ENCODE results near the gene KRT13.

Gene KRT13

GRCh38 chr17:41499714-41500113 lies 5.7 kb downstream of the KRT13 start:
- in situ Hi-C loops (cut with MboI; ENCODE audit: low sequenced_read_pairs): no loop called here

- in situ Hi-C loops (cut with MboI; ENCODE audit: low sequenced_read_pairs): no loop called here
These were observed 7.1 kb downstream of the KRT13 start for GRCh38 chr17:41498276-41498675.

DNA sequence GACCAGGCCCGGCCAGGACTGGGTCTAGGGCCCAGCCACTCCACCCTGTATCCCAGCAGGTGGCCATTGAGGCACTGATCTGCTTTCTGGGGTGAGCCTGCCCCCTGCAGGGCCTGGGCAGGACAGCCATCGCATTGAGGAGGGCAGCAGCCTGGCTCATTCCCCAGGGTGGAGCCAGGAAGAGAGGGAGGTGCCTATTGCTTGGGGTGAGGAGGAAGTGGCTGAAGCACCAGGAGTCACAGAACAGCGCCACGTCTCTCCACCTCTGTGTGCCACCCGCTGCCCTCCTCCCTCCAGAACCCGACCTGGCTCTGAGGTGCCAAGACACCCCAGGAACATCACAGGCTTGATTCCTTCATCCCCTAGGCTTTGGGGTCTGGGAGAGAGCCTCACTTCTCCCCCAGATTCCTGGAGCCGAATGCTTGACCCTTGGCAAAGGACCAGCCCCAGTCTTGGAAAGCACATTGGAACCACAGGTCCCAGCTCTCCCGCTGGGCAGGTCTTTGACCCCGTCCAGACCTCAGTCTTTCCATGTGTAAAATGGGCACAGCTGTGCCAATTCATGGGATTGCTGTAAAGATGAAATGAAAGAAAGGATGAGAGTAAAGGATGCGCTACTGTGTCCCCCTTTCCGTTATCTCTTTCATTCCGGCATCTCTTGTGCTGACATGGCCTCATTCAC lies 8.5 kb downstream of the KRT13 start:
- in situ Hi-C loops (cut with MboI; ENCODE audit: low sequenced_read_pairs): no loop called here

- in situ Hi-C loops (cut with MboI; ENCODE audit: low sequenced_read_pairs): no loop called here
These were observed 10.9 kb downstream of the KRT13 start for GRCh38 chr17:41494524-41494923.

- in situ Hi-C loops (cut with MboI; ENCODE audit: low sequenced_read_pairs): no loop called here
These were observed 12.6 kb downstream of the KRT13 start for GRCh38 chr17:41492771-41493170.

- in situ Hi-C loops (cut with MboI; ENCODE audit: low sequenced_read_pairs): no loop called here
These were observed 13.1 kb downstream of the KRT13 start for GRCh38 chr17:41492351-41492750.

GRCh38 chr17:41491476-41491875 lies 13.9 kb downstream of the KRT13 start:
- in situ Hi-C loops (cut with MboI; ENCODE audit: low sequenced_read_pairs): no loop called here

- in situ Hi-C loops (cut with MboI; ENCODE audit: low sequenced_read_pairs): no loop called here
These were observed 15.1 kb downstream of the KRT13 start for GRCh38 chr17:41490000-41490990.

- in situ Hi-C loops (cut with MboI; ENCODE audit: low sequenced_read_pairs): no loop called here
These were observed 15.9 kb downstream of the KRT13 start, which contains the start of gene KRT36 for GRCh38 chr17:41489531-41489930. Gene KRT36, minus strand, starts transcription at chr17:41489910. Its CDS starts 46 bp downstream, at chr17:41489864.

DNA sequence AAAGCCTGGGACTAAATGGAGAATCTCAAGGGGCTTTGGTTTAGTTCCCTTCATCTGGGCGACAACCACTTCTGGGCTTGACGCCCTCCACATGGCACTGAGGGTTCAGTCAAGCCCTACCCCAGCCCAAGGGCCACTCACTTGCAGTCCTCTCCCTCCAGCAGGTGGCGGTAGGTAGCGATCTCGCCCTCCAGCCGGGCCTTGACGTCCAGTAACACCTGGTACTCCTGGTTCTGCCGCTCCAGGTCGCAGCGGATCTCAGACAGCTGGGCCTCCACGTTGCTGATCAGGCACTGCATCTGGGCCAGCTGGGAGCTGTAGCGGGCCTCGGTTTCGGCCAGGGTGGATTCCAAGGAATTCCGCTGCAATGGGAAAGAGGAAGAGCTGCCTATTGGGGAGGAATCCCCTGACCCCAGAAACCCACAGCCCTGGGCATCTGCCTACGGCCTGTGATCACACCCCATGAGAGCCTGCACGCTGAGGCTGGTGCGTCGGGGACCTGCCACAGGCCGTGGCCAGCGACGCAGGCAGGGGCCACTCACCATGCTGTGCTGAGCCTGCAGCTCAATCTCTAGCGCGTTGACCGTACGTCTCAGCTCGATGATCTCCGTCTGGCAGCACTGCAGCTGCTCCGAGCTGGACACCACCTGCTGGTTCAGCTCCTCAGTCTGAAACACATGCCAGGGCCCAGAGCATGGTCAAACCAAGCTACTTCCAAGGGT lies 18.4 kb downstream of the KRT13 start:
- in situ Hi-C loops (cut with MboI; ENCODE audit: low sequenced_read_pairs): no loop called here

DNA sequence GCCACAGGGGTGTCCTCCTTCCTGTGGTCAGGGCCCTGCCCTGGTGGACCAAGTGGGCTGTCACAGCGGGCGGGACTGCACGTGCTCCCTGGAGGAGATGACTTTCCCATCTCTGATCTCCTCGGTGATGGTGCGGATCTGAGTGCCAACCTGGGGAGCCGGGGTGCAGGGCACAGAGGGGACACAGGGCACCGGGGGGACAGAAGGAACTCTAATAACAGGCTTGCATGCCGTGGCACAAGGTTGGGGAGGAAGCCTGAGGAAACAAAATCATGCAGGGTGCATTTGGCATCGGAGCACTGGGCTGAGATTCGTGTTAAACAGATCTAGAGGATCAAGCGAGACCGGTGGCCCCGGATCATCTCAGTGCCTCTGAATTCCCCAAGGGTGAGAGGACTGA lies 19.1 kb downstream of the KRT13 start:
- in situ Hi-C loops (cut with MboI; ENCODE audit: low sequenced_read_pairs): no loop called here

- in situ Hi-C loops (cut with MboI; ENCODE audit: low sequenced_read_pairs): no loop called here
These were observed 20.2 kb downstream of the KRT13 start for GRCh38 chr17:41484920-41485904.

DNA sequence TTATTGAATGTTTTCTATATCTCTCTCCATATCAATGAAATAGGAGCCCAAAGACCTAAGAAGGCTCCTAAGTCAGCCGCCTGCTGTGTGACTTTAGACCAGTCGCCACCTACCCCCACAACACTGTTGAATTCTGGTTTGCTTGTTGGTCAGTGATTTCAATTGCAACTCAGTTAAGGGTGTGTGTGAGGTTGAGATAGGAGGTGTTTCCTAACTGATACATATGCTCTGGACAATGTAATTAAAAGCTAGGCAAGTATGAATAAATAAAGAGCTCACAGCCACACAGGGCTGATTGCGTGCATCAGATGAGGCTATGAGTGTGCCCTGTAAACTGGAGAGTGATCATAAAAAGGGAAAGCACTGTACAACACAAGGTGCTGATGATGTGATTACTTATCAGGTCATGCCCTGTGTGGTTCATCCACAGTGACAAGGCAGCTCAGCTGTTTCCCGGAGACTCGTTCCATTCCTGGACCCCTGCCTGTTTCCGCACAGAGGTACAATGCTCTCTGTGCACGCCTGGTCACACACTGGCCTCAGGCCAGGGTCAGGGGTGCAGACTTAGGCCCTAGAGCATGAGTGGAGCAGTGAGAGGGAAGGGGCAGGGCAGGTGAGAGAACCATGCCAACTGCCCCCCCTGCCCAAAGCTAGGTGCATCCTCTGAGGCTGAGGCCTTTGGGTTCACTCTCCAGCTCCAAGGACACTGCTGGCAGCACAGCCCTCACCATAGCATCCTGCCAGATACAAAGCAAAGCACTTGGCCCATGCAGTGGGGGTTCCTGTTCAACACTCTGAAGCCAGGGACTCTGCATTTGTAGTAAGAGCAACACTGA lies 21.2 kb downstream of the KRT13 start:
- in situ Hi-C loops (cut with MboI; ENCODE audit: low sequenced_read_pairs): no loop called here

- in situ Hi-C loops (cut with MboI; ENCODE audit: low sequenced_read_pairs): no loop called here
These were observed 21.9 kb downstream of the KRT13 start for GRCh38 chr17:41483531-41483930.

GRCh38 chr17:41481036-41481435 lies 24.4 kb downstream of the KRT13 start, which contains the start of gene KRT35:
Gene KRT35, minus strand, starts transcription at chr17:41481151. Its CDS starts 54 bp downstream, at chr17:41481097.
- in situ Hi-C loops (cut with MboI; ENCODE audit: low sequenced_read_pairs): no loop called here

- in situ Hi-C loops (cut with MboI; ENCODE audit: low sequenced_read_pairs): no loop called here
These were observed 24.8 kb downstream of the KRT13 start for GRCh38 chr17:41480581-41480980.

GRCh38 chr17:41480136-41480535 lies 25.3 kb downstream of the KRT13 start:
- in situ Hi-C loops (cut with MboI; ENCODE audit: low sequenced_read_pairs): no loop called here

DNA sequence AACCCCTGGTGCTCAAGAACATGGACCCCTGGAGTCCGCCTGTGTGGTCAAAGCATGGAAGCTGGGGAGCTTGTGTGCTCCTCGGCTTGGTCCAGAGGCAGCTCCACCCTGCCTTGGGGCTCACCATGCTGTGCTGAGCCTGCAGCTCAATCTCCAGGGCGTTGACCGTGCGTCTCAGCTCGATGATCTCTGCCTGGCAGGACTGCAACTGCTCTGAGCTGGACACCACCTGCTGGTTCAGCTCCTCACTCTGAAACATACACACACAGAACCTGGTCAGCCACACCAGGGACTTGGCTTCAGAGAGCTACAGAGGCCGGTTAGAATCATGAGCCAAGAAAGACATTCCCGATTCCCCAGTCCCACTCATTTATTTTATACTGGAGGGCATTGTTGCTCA lies 27.2 kb downstream of the KRT13 start:
- in situ Hi-C loops (cut with MboI; ENCODE audit: low sequenced_read_pairs): no loop called here

All from hTERT RPE-1 (cell line).